HepG2 (cell line): Measurements from ENCODE around the gene OR2K2. TPM values are rescaled to one million over a fixed set of nuclear protein-coding genes. Genes with fewer than 3 reads are reported as not detected.

Experiments
- ATAC-seq: fragments of 200-7000 bp; cut with Tn5 transposase; 3 replicates; pipeline ENCODE4 v1.9.1; 2020; ENCODE audit warnings: mild to moderate bottlenecking, moderate library complexity
- BruUV-seq: library from RNA; stranded (reverse); fragments of 400-500 nt; replicated peaks from 2 replicates; lab custom pipeline; 2021; lab: Mats Ljungman, UMichigan
- CTCF ChIA-PET: fragments of 300-600 bp; formaldehyde crosslinking; extraction: SDS; loops from one replicate; lab custom pipeline; 2021; ENCODE audit warnings: low total read pairs, inconsistent platforms, low intra/inter-chr PET ratio; lab: Yijun Ruan, JAX
- POLR2A ChIA-PET: fragments of 350-600 bp; sonication (Branson Sonifier 250); formaldehyde crosslinking; loops from one replicate; lab custom pipeline; 2020; ENCODE audit warnings: antibody characterized with exemption, inconsistent platforms; lab: Yijun Ruan, JAX
- DNase-seq: peaks from one replicate; pipeline ENCODE4 v3.0.0-alpha.2; 2015; ENCODE audit warnings: low spot score
- FAIRE-seq: peaks from 3 replicates; lab custom pipeline; 2011; peaks lifted over from hg19 to GRCh38; lab: Jason Lieb, UNC
- H2AFZ ChIP-seq: one replicate; pipeline ENCODE4 v1.6.1; 2011; ENCODE audit warnings: low read length, inconsistent platforms
- H3K27ac ChIP-seq: fragments of 300-600 bp; 3 replicates; pipeline ENCODE4 v1.8.0; 2011; ENCODE audit warnings: mixed run types, mild to moderate bottlenecking, mixed read lengths, low read length, inconsistent platforms; ENCODE audit not compliant: insufficient read depth; ENCODE audit errors: extremely low read length
- H3K27me3 ChIP-seq, 2 experiments: fragments of 200-600 bp in 1 of 2; 2 replicates in 1 of 2; 3 replicates in 1 of 2; pipeline versions ENCODE4 v1.6.0 to v1.8.0; 2011; ENCODE audit warnings: low read length in 2 of 2, mild to moderate bottlenecking in 2 of 2, moderate library complexity in 2 of 2, inconsistent platforms in 1 of 2; ENCODE audit not compliant: insufficient read depth in 2 of 2, control insufficient read depth in 1 of 2
- H3K36me3 ChIP-seq, 2 experiments: fragments of 200-600 bp in 1 of 2; replicated peaks in 1 of 2; 2 replicates in 1 of 2; 3 replicates in 1 of 2; pipeline versions ENCODE4 v1.5.1 to v1.8.0; 2011; ENCODE audit warnings: low read length in 2 of 2, inconsistent platforms in 1 of 2; ENCODE audit not compliant: insufficient read depth in 2 of 2, control insufficient read depth in 1 of 2
- H3K4me1 ChIP-seq: 2 replicates; pipeline ENCODE4 v1.5.1; 2012; ENCODE audit warnings: low read length, inconsistent platforms; ENCODE audit not compliant: insufficient read depth
- H3K4me2 ChIP-seq: 2 replicates; pipeline ENCODE4 v1.6.0; 2011; ENCODE audit warnings: low read depth, low read length, inconsistent platforms
- H3K4me3 ChIP-seq, 3 experiments: fragments of 200-600 bp in 1 of 3; sonication (generic), shearing (Covaris generic) in 1 of 3; replicated peaks in 1 of 3; 2 replicates each; pipeline ENCODE4 v1.5.1; 2011 to 2016; ENCODE audit warnings: low read length in 3 of 3, inconsistent platforms in 2 of 3, low read depth in 2 of 3, mild to moderate bottlenecking in 2 of 3, control low read depth in 1 of 3, mixed read lengths in 1 of 3; ENCODE audit not compliant: insufficient read depth in 1 of 3
- H3K79me2 ChIP-seq: one replicate; pipeline ENCODE4 v1.6.1; 2011; ENCODE audit warnings: low read length, inconsistent platforms; ENCODE audit not compliant: insufficient read depth
- H3K9ac ChIP-seq: 2 replicates; pipeline ENCODE4 v1.6.0; 2011; ENCODE audit warnings: mild to moderate bottlenecking, low read depth, low read length, inconsistent platforms; ENCODE audit not compliant: insufficient read depth
- H3K9me3 ChIP-seq: 2 replicates; pipeline ENCODE4 v1.5.1; 2012; ENCODE audit warnings: mild to moderate bottlenecking, low read length
- H4K20me1 ChIP-seq: 2 replicates; pipeline ENCODE4 v1.6.0; 2011; ENCODE audit warnings: inconsistent platforms, mild to moderate bottlenecking, low read length, moderate library complexity; ENCODE audit not compliant: insufficient read depth
- DMAP1 ChIP-seq: IDR thresholded peaks from 2 replicates; pipeline ENCODE4 v1.6.1; 2016
- FOXJ3 ChIP-seq: sonication (generic); formaldehyde crosslinking; IDR thresholded peaks from 2 replicates; pipeline ENCODE4 v1.4.0; 2020; ENCODE audit warnings: missing genetic modification reagents, mild to moderate bottlenecking, borderline replicate concordance
- MAFF ChIP-seq: IDR thresholded peaks from 2 replicates; pipeline ENCODE4 v1.6.1; 2011; ENCODE audit warnings: low read depth, low read length, improper control_type of control experiment
- MZF1 ChIP-seq: sonication (generic); formaldehyde crosslinking; IDR thresholded peaks from 2 replicates; pipeline ENCODE4 v1.8.1; 2023; ENCODE audit warnings: mild to moderate bottlenecking, missing genetic modification reagents, borderline replicate concordance
- NCOR1 ChIP-seq: fragments of 200-600 bp; sonication (generic); IDR thresholded peaks from 2 replicates; pipeline ENCODE4 v1.7.0; 2017; ENCODE audit warnings: antibody characterized with exemption, low read length, borderline replicate concordance
- PPARG ChIP-seq: conservative IDR thresholded peaks from 2 replicates; pipeline ENCODE4 v1.6.1; 2016; ENCODE audit warnings: missing biosample characterization, missing genetic modification reagents
- RORA ChIP-seq: sonication (generic); formaldehyde crosslinking; IDR thresholded peaks from 2 replicates; pipeline ENCODE4 v1.5.0; 2020; ENCODE audit warnings: mild to moderate bottlenecking, missing genetic modification reagents, moderate library complexity
- TBL1XR1 ChIP-seq: fragments of 150-350 bp; IDR thresholded peaks from 2 replicates; pipeline ENCODE4 v1.6.1; 2014; ENCODE audit warnings: borderline replicate concordance, low read length; ENCODE audit not compliant: partially characterized antibody
- ZBTB7A ChIP-seq: sonication (generic); formaldehyde crosslinking; IDR thresholded peaks from 2 replicates; pipeline ENCODE4 v1.8.0; 2022; ENCODE audit warnings: mild to moderate bottlenecking, missing genetic modification reagents
- ZNF766 ChIP-seq: sonication (generic); formaldehyde crosslinking; IDR thresholded peaks from 2 replicates; pipeline ENCODE4 v1.5.0; 2020; ENCODE audit warnings: missing genetic modification reagents, borderline replicate concordance
- ZNF781 ChIP-seq: sonication (generic); formaldehyde crosslinking; IDR thresholded peaks from 2 replicates; pipeline ENCODE4 v1.5.1; 2020; ENCODE audit warnings: borderline replicate concordance, mild to moderate bottlenecking, missing genetic modification reagents; ENCODE audit errors: not compliant biosample characterization
- ZNF816 ChIP-seq: sonication (generic); formaldehyde crosslinking; IDR thresholded peaks from 2 replicates; pipeline ENCODE4 v1.8.0; 2022; ENCODE audit warnings: missing genetic modification reagents, mild to moderate bottlenecking, borderline replicate concordance
- ZSCAN12 ChIP-seq: sonication (generic); formaldehyde crosslinking; IDR thresholded peaks from 2 replicates; pipeline ENCODE4 v1.9.0; 2021; ENCODE audit warnings: mild to moderate bottlenecking, missing genetic modification reagents
- WGBS: methylation state at CpG from one replicate; pipeline ENCODE4 v1.1.6; 2017; ENCODE audit warnings: low lambda C conversion rate; 5-methylcytosine and 5-hydroxymethylcytosine counted together
- in situ Hi-C: cut with HindIII; loops from 2 replicates; pipeline ENCODE4 v1.10.0; 2017; ENCODE audit warnings: low pct_unique_long_range_greater_than_20kb; ENCODE audit not compliant: extremely low pct_ligation_motif_present
- intact Hi-C: fragments of 100-400 bp; cut with micrococcal nuclease; formaldehyde crosslinking; loops from one replicate; pipeline ENCODE4 v1.10.0; 2022; ENCODE audit not compliant: unreplicated experiment
- polyA plus RNA-seq, 8 experiments: library from polyadenylated mRNA; depleted of rRNA in 3 of 8; stranded (reverse) in 7 of 8; unstranded in 1 of 8; fragments of >200 nt; fragmentation: Illumina TruSeq in 4 of 8; extraction: Trizol in 4 of 8; gene quantifications; 2 replicates each; pipeline versions ENCODE4 v1.2.1 to v1.2.3, GENCODE V29; 2011 to 2016; ENCODE audit warnings: low read depth in 4 of 8, missing spikeins in 1 of 8, mixed read lengths in 1 of 8; ENCODE audit not compliant: insufficient read depth in 1 of 8
- total RNA-seq, 5 experiments: library from RNA; depleted of rRNA; stranded (reverse); fragments of >200 nt; fragmentation: Illumina TruSeq; extraction: Trizol; gene quantifications; 2 replicates each; pipeline ENCODE4 v1.2.3, GENCODE V29; 2016; ENCODE audit warnings: low read depth in 1 of 5
- TF ChIP-seq, protein P1 (sequence below): sonication (generic); formaldehyde crosslinking; IDR thresholded peaks from 2 replicates; pipeline ENCODE4; 2020; ENCODE audit warnings: missing genetic modification reagents, mild to moderate bottlenecking, borderline replicate concordance
- TF ChIP-seq, protein P2 (sequence below): sonication (generic); formaldehyde crosslinking; IDR thresholded peaks from 2 replicates; pipeline ENCODE4 v1.4.0; 2020; ENCODE audit warnings: missing genetic modification reagents, borderline replicate concordance

Gene OR2K2
- total and polyA plus RNA-seq, 2 of the 13 experiments (the other 11 are each of a cell fraction or from before 2014, with no cell fraction given) = not detected

DNA sequence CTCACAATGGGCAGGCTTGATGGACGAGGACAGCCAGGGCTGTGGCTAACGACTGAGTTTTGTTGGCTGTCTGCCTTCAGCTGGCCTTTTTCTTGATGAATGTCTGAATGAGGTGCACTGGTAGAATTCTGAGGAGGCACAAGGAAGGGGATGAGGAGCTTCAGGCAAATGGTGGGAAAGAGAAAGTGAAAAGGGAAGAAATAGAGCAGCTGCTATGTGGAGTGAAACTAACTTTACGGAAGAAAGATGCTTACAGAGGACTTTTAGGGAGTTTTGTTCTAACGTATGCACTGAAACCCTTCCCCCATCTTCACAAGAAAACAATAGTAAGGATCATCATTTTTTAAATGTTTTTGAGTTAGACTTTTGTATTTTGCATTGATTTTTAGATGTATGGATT, 45.3 kb downstream of the OR2K2 start (continued):
- TF ChIP-seq ZBTB7A (CRISPR knock-in tag) (no peak), ZNF766 (CRISPR knock-in tag) (no peak)

DNA sequence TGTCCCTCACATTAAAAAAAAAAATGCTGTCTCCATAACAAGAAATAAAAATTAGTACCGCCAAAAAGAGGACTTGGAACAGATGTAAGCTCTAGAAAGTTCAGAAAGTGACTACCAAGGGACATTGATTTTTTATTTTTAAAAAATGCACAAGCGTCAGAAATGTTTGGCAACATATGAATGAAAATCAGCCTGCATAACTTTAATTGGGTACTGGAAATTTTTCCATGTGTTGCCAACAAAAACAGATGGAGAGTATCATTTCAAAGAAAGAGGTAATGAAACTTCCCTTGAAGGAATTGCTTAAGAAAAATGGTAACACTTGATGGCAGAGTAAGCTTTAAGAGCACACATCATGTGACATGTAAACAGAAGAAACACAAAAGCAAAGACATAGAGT, 47.2 kb downstream of the OR2K2 start:
- ChIA-PET CTCF (no interaction called here), POLR2A (no interaction called here)
- in situ Hi-C loops = loop anchor here (25.0 kb wide), 2 partner anchors 396 to 646 kb away; no protein-coding TSS in a partner anchor
- H3K79me2 ChIP-seq = no peaks in the 10 kb centered on the region
- H3K36me3 ChIP-seq = no peaks in the 10 kb centered on the region
- no peaks in the 10 kb centered on the region for H3K4me1 ChIP-seq
- no peak overlapping the region for H3K9ac ChIP-seq
- DNase-seq (no peak), ATAC-seq (no peak), FAIRE-seq (no peak)
- WGBS = 1% methylated on average over 2 of the region's 2 CpGs
- no peaks in the 10 kb centered on the region for H3K27me3 ChIP-seq
- no peak overlapping the region for H3K4me2 ChIP-seq
- H3K27ac ChIP-seq = no peak overlapping the region
- no peak overlapping the region for H3K4me3 ChIP-seq
- intact Hi-C loops = no loop called here
- no peaks in the 10 kb centered on the region for H4K20me1 ChIP-seq
- no peaks in the 10 kb centered on the region for H3K9me3 ChIP-seq
- BruUV-seq = no TSS peak
- H2AFZ ChIP-seq = no peak overlapping the region
- TF ChIP-seq, protein P1, sequence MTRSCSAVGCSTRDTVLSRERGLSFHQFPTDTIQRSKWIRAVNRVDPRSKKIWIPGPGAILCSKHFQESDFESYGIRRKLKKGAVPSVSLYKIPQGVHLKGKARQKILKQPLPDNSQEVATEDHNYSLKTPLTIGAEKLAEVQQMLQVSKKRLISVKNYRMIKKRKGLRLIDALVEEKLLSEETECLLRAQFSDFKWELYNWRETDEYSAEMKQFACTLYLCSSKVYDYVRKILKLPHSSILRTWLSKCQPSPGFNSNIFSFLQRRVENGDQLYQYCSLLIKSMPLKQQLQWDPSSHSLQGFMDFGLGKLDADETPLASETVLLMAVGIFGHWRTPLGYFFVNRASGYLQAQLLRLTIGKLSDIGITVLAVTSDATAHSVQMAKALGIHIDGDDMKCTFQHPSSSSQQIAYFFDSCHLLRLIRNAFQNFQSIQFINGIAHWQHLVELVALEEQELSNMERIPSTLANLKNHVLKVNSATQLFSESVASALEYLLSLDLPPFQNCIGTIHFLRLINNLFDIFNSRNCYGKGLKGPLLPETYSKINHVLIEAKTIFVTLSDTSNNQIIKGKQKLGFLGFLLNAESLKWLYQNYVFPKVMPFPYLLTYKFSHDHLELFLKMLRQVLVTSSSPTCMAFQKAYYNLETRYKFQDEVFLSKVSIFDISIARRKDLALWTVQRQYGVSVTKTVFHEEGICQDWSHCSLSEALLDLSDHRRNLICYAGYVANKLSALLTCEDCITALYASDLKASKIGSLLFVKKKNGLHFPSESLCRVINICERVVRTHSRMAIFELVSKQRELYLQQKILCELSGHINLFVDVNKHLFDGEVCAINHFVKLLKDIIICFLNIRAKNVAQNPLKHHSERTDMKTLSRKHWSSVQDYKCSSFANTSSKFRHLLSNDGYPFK (CRISPR knock-in tag) = no peak
- no peak for TF ChIP-seq ZNF781 (CRISPR knock-in tag)
- no peak for TF ChIP-seq DMAP1 (CRISPR knock-in tag)
- TF ChIP-seq FOXJ3 (CRISPR knock-in tag) = no peak
- TF ChIP-seq NCOR1 = no peak
- TF ChIP-seq, protein P2, sequence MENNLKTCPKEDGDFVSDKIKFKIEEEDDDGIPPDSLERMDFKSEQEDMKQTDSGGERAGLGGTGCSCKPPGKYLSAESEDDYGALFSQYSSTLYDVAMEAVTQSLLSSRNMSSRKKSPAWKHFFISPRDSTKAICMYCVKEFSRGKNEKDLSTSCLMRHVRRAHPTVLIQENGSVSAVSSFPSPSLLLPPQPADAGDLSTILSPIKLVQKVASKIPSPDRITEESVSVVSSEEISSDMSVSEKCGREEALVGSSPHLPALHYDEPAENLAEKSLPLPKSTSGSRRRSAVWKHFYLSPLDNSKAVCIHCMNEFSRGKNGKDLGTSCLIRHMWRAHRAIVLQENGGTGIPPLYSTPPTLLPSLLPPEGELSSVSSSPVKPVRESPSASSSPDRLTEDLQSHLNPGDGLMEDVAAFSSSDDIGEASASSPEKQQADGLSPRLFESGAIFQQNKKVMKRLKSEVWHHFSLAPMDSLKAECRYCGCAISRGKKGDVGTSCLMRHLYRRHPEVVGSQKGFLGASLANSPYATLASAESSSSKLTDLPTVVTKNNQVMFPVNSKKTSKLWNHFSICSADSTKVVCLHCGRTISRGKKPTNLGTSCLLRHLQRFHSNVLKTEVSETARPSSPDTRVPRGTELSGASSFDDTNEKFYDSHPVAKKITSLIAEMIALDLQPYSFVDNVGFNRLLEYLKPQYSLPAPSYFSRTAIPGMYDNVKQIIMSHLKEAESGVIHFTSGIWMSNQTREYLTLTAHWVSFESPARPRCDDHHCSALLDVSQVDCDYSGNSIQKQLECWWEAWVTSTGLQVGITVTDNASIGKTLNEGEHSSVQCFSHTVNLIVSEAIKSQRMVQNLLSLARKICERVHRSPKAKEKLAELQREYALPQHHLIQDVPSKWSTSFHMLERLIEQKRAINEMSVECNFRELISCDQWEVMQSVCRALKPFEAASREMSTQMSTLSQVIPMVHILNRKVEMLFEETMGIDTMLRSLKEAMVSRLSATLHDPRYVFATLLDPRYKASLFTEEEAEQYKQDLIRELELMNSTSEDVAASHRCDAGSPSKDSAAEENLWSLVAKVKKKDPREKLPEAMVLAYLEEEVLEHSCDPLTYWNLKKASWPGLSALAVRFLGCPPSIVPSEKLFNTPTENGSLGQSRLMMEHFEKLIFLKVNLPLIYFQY (CRISPR knock-in tag) = no peak
- TF ChIP-seq TBL1XR1 = no peak
- TF ChIP-seq MAFF = no peak
- no peak for TF ChIP-seq ZNF816
- TF ChIP-seq RORA (CRISPR knock-in tag) = no peak
- no peak for TF ChIP-seq MZF1 (CRISPR knock-in tag)
- no peak for TF ChIP-seq ZSCAN12
- no peak for TF ChIP-seq PPARG (CRISPR knock-in tag)
